OCI-LY3 (cell line): Measurements from ENCODE around the gene C12orf42.

ENCODE experiments used
- H2AFZ ChIP-seq: fragments of 200-600, 300-600 bp; shearing (Covaris generic); 2 replicates; pipeline ENCODE4 v1.6.0; 2014; ENCODE audit warnings: antibody characterized with exemption, low read depth, low read length
- H3K27ac ChIP-seq: fragments of 200-600, 300-600 bp; sonication (generic); 2 replicates; pipeline ENCODE4 v1.5.1; 2014; ENCODE audit warnings: mild to moderate bottlenecking, low read length, moderate library complexity, mixed read lengths
- H3K27me3 ChIP-seq: fragments of 200-600, 300-600 bp; sonication (generic); 2 replicates; pipeline ENCODE4 v1.6.1; 2014; ENCODE audit warnings: low read depth, low read length, mixed read lengths
- H3K36me3 ChIP-seq: fragments of 200-600, 300-600 bp; sonication (generic); replicated peaks from 2 replicates; pipeline ENCODE3; 2014; ENCODE audit warnings: low read depth, low read length, mixed read lengths
- H3K4me1 ChIP-seq: fragments of 300-600, 200-600 bp; sonication (generic); 2 replicates; pipeline ENCODE4 v1.6.1; 2014; ENCODE audit warnings: low read length, mixed read lengths
- H3K4me2 ChIP-seq: fragments of 200-600, 300-600 bp; sonication (generic); 2 replicates; pipeline ENCODE4 v1.6.1; 2014; ENCODE audit warnings: low read length, mixed read lengths
- H3K4me3 ChIP-seq: fragments of 300-600, 200-600 bp; sonication (generic); 2 replicates; pipeline ENCODE4 v1.5.1; 2014; ENCODE audit warnings: antibody characterized with exemption, mild to moderate bottlenecking, low read length, moderate library complexity
- H3K79me2 ChIP-seq: fragments of 300-600, 200-600 bp; shearing (Covaris generic); 2 replicates; pipeline ENCODE4 v1.6.1; 2014; ENCODE audit warnings: mild to moderate bottlenecking, low read length, mixed read lengths
- H3K9ac ChIP-seq: fragments of 300-600, 200-600 bp; shearing (Covaris generic); 2 replicates; pipeline ENCODE4 v1.6.0; 2014; ENCODE audit warnings: mild to moderate bottlenecking, low read length, moderate library complexity
- H3K9me3 ChIP-seq: fragments of 200-600, 300-600 bp; shearing (Covaris generic); 2 replicates; pipeline ENCODE4 v1.6.1; 2014; ENCODE audit warnings: low read length, mixed read lengths; ENCODE audit not compliant: insufficient read depth
- H4K20me1 ChIP-seq: fragments of 200-600, 300-600 bp; sonication (generic); 2 replicates; pipeline ENCODE4 v1.6.1; 2016; ENCODE audit warnings: low read length, mixed read lengths; ENCODE audit not compliant: insufficient read depth
- EZH2phosphoT487 ChIP-seq: fragments of 200-600 bp; shearing (Covaris generic); IDR thresholded peaks from 2 replicates; pipeline ENCODE4 v1.6.1; 2018; ENCODE audit warnings: antibody characterized with exemption, mixed run types, low read depth
- TF ChIP-seq, protein P1 (sequence below): fragments of 200-600, 300-600 bp; sonication (generic); IDR thresholded peaks from 2 replicates; pipeline ENCODE4 v1.5.1; 2014; ENCODE audit warnings: antibody characterized with exemption, low read length, low read depth

C12orf42 gene

DNA sequence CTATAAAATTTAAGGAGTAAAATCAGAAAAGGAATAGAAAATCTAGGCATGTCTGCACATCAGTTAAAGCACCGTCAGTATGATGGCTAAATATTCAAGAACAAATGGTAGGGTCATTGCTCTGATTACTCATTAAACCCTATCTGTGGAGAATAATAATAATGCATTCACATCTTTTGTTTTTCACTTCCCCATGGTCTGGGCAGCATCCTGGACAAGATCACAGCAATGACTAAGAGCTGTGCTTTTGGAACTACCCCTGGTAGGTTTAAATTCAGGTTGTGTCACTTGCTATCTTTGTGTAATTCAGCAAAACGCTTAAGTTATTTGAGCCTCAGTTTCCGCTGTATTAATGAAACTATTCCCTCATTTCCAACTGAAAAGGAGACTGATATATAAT lies 33.1 kb downstream of the C12orf42 start:
- Histone ChIP-seq H3K27me3 (no peaks in the 10 kb centered on the region), H3K79me2 (no peaks in the 10 kb centered on the region), H3K4me3 (peak overlapping the region; percentile 26; the same call in 1 of the 2 replicates), H4K20me1 (no peaks in the 10 kb centered on the region), H3K27ac (peak overlapping the region; percentile 96), H2AFZ (no peak overlapping the region), H3K9me3 (peaks cover 7% of the 10 kb centered on the region; the same call in 1 of the 2 replicates), H3K36me3 (peaks cover 3% of the 10 kb centered on the region), H3K9ac (peak overlapping the region; percentile 67), H3K4me2 (peak overlapping the region; percentile 50), H3K4me1 (peaks cover 62% of the 10 kb centered on the region)
- TF ChIP-seq EZH2phosphoT487: no peak
- TF ChIP-seq, protein P1, sequence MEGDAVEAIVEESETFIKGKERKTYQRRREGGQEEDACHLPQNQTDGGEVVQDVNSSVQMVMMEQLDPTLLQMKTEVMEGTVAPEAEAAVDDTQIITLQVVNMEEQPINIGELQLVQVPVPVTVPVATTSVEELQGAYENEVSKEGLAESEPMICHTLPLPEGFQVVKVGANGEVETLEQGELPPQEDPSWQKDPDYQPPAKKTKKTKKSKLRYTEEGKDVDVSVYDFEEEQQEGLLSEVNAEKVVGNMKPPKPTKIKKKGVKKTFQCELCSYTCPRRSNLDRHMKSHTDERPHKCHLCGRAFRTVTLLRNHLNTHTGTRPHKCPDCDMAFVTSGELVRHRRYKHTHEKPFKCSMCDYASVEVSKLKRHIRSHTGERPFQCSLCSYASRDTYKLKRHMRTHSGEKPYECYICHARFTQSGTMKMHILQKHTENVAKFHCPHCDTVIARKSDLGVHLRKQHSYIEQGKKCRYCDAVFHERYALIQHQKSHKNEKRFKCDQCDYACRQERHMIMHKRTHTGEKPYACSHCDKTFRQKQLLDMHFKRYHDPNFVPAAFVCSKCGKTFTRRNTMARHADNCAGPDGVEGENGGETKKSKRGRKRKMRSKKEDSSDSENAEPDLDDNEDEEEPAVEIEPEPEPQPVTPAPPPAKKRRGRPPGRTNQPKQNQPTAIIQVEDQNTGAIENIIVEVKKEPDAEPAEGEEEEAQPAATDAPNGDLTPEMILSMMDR: no peak

GRCh38 chr12:103457471-103457870 lies 38.3 kb downstream of the C12orf42 start:
- Histone ChIP-seq H3K27me3 (no peaks in the 10 kb centered on the region), H3K79me2 (no peaks in the 10 kb centered on the region), H3K9me3 (0 out of 2 replicates have a peak, but pooled peaks cover 6% of the 10 kb centered on the region), H3K4me2 (no peak overlapping the region), H3K36me3 (peaks cover 9% of the 10 kb centered on the region), H2AFZ (no peak overlapping the region), H4K20me1 (no peaks in the 10 kb centered on the region), H3K4me3 (no peak overlapping the region), H3K27ac (no peak overlapping the region), H3K9ac (no peak overlapping the region), H3K4me1 (peaks cover 63% of the 10 kb centered on the region)
- TF ChIP-seq, protein P1: no peak
- TF ChIP-seq EZH2phosphoT487: no peak

DNA sequence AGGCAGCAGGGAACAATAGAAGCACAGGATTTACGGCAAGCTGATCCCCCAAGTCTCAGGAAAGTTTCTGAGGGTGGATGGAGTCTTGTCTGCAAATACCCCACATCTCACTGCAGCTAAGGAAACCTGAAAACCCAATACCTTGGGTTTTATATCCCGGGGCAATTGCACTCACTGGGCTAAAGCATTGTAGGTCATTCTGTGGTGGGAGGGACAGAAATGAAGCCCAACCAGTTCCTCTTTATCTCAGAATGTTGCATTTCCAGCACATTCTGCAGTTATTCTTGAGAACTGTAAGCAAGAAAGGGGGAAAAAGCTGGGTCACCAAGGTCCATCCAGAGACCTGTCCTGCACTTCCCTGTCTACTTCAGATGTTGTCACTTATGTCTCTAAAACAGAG lies 39.8 kb downstream of the C12orf42 start:
- Histone ChIP-seq H3K27me3 (no peaks in the 10 kb centered on the region), H3K9me3 (0 out of 2 replicates have a peak, but pooled peaks cover 6% of the 10 kb centered on the region), H3K4me1 (peaks cover 48% of the 10 kb centered on the region), H4K20me1 (no peaks in the 10 kb centered on the region), H3K4me2 (peak overlapping the region; percentile 45), H3K27ac (peak overlapping the region; percentile 75), H3K36me3 (peaks cover 13% of the 10 kb centered on the region), H3K79me2 (no peaks in the 10 kb centered on the region), H3K4me3 (no peak overlapping the region), H3K9ac (peak overlapping the region; percentile 10; the same call in 1 of the 2 replicates), H2AFZ (no peak overlapping the region)
- no peak for TF ChIP-seq EZH2phosphoT487
- TF ChIP-seq, protein P1: no peak

GRCh38 chr12:103455020-103455763 lies 40.6 kb downstream of the C12orf42 start:
- peak overlapping the region; percentile 45 for H3K4me2 ChIP-seq
- H3K27ac ChIP-seq: peak overlapping the region; percentile 75
- H3K79me2 ChIP-seq: no peaks in the 10 kb centered on the region
- no peak overlapping the region for H2AFZ ChIP-seq
- peaks cover 13% of the 10 kb centered on the region for H3K36me3 ChIP-seq
- no peak overlapping the region for H3K4me3 ChIP-seq
- no peaks in the 10 kb centered on the region for H3K27me3 ChIP-seq
- peak overlapping the region; percentile 17 for H3K9ac ChIP-seq
- H3K9me3 ChIP-seq: 0 out of 2 replicates have a peak, but pooled peaks cover 6% of the 10 kb centered on the region
- H4K20me1 ChIP-seq: no peaks in the 10 kb centered on the region
- H3K4me1 ChIP-seq: peaks cover 43% of the 10 kb centered on the region
- TF ChIP-seq EZH2phosphoT487: no peak
- TF ChIP-seq, protein P1: no peak
